HFF-Myc (cell line): ENCODE results near the gene PARK7.

ENCODE experiments used
- DNase-seq: peaks from one replicate; pipeline ENCODE4 v3.0.0-alpha.2; 2011; ENCODE audit warnings: low read depth; ENCODE audit errors: extremely low read depth
- H3K4me3 ChIP-seq: replicated peaks from 2 replicates; pipeline ENCODE4 v1.5.1; 2011; ENCODE audit warnings: low read depth, mild to moderate bottlenecking, control low read depth, low read length
- CTCF ChIP-seq: IDR thresholded peaks from 2 replicates; pipeline ENCODE4 v1.5.1; 2012; ENCODE audit warnings: mild to moderate bottlenecking, low read depth, low read length, control low read depth; ENCODE audit errors: missing control alignments

Gene PARK7

GRCh38 chr1:8014381-8014988 lies 53.0 kb downstream of the PARK7 start:
- H3K4me3 ChIP-seq = no peak overlapping the region
- DNase-seq = no peak
- TF ChIP-seq CTCF = no peak

DNA sequence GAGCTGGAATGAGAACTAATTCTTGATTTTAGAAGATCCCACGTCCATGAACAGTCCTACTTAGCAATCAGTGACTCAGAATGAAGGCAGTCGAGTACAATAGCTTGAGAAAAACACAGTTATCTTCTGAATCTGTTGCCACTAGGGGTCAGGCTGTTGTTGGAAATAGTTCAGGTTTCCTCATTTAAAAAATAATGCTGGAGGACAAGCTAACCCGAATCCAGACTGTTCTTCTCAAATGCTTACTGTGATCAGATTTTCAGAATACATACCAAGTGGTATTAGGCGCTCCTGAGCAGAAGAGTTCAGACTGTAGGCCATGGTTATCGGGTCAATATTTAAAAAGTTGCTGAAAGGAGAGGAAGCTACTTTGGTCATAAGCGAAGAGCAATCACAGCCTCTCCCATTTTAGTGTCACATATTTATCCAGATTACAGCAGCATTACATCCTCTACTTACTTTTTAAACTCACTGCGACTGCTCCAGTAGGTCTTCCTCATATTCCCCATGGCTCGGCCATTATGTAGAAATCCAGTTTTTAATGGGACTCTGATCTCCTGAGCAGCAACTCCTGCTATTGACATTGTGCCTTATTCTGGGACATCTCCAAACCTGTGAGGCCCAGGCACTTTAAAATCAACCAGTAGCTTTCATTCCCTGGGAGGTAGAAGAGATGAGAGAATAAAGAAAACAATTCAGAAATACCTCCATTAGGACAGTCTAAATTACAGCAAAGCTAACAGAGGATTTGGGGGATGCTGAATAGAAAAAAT lies 53.7 kb downstream of the PARK7 start:
- H3K4me3 ChIP-seq = no peak overlapping the region
- peak; percentile 51 for TF ChIP-seq CTCF
- DNase-seq = peak; percentile 67

DNA sequence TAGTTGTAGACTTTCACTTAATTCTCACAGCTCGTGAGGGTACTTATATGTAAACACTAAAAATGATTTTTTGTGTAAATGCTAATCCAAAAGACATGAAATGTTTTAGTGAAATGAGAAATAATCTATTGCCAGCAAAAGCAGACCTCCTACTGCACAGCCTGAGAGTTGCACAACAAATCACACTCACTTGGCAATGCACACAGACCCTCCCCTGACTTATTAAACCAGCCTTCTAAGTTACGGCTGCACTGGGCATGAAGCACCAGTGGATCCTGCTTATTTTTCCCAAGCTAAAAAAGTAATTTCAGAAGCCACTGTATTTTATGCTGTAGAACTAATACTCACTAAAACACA lies 54.3 kb downstream of the PARK7 start:
- no peak for DNase-seq
- no peak for TF ChIP-seq CTCF
- H3K4me3 ChIP-seq = no peak overlapping the region

DNA sequence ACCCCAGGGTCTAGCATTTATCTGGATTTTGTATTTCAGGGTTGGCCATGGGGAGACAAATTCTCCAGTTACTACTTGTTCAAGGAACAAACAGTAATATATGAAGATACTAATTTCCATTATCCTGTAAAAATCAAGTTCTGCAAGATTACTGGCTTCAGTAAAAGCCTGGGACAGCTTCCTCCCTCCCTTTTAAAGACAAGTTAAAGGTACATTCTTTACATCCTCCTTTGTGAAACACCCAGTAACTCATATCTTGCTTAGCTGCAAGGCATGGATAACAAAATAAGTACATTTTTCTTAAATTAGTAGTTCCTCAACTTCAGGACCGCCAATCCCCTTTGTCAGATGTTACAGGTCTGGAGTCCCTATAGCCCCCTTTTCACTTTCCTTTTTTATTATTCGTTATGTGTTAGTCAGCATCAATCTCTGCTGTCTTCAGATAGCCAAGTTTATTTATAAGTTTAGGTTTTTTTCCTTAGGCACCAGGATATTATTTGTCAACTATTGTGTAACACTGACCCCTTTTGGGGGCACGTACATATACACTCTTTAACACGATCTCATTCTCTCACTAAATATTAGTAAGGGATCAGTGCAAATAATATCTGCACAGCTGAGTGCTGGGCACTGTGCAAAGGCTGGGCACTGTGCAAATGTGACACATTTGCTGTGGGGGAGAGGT lies 54.8 kb downstream of the PARK7 start:
- H3K4me3 ChIP-seq = no peak overlapping the region
- TF ChIP-seq CTCF = peak; percentile 15
- DNase-seq = no peak

- TF ChIP-seq CTCF = no peak
- no peak for DNase-seq
- no peak overlapping the region for H3K4me3 ChIP-seq
Measured at GRCh38 chr1:8016895-8017241, 55.4 kb downstream of the PARK7 start.

DNA sequence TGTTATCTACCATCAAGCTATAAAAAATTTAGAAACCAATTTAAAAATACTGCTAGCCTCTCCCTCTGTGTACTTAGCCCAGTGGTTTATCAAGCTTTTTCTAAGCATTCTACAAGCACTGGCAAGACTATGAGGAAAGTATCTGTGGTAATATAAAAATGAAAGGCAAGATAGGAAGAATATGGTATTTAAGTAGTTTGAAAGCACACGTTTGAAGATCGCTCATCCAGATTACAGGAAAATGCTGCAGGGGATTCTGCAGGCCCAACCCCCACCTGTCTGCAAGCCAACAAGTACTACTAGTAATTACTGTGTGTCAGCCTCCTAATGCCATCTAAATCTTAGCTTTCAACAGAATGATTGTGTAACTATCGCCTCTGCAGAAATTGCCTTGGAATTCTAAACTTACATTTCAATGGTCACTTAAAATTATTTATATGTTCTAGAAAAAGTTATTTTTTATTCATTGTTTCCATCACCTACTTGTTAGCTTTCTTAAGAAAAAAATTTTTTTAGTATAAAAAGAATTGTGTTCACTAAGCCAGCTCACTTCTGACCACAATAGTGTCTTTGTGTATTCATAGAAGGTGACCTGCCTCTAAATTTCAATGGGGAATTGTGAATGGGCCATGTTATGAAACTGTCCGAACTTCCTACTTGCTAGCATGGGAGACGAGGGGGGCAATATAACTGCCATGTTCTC lies 56.1 kb downstream of the PARK7 start:
- TF ChIP-seq CTCF = no peak
- DNase-seq = no peak
- no peak overlapping the region for H3K4me3 ChIP-seq
